OCI-M2 (cell line): ENCODE results near the gene GIN1.
A peak's percentile ranks its signal among the peaks of the same experiment; 100 is the strongest.
"Not testable (repeated sequence)": the region's sequence is repeated elsewhere in the genome, so short reads cannot be mapped to it uniquely, and the experiment has no call there.

ENCODE experiments used
- DNase-seq: peaks from one replicate; lab custom pipeline; 2025; ENCODE audit not compliant: unreplicated experiment; lab: John Stamatoyannopoulos, UW

Gene GIN1

GRCh38 chr5:103119765-103120606, at the start of gene GIN1, which contains the start of gene PPIP5K2:
Gene GIN1 (minus strand): TSS chr5:103120138. CDS start chr5:103108707, 11,431 bp downstream.
Gene PPIP5K2 (plus strand): TSS chr5:103120301. CDS start chr5:103129590, 9,289 bp downstream.
- peak; percentile 81 for DNase-seq

GRCh38 chr5:103166706-103167105, 46.8 kb upstream of the GIN1 start:
- no peak for DNase-seq

GRCh38 chr5:103151156-103151555, 31.2 kb upstream of the GIN1 start:
- no peak for DNase-seq

GRCh38 chr5:103148213-103148612, 28.3 kb upstream of the GIN1 start:
- no peak for DNase-seq

- DNase-seq: no peak
Measured at GRCh38 chr5:103145196-103145595, 25.3 kb upstream of the GIN1 start.

- not testable (repeated sequence) for DNase-seq
Measured at GRCh38 chr5:103142132-103142531, 22.2 kb upstream of the GIN1 start.

- DNase-seq: no peak
Measured at GRCh38 chr5:103139264-103139865, 19.4 kb upstream of the GIN1 start.

- DNase-seq: no peak
Measured at GRCh38 chr5:103138202-103138690, 18.3 kb upstream of the GIN1 start.

GRCh38 chr5:103135461-103135860, 15.5 kb upstream of the GIN1 start:
- DNase-seq: no peak

GRCh38 chr5:103133231-103133630, 13.3 kb upstream of the GIN1 start:
- no peak for DNase-seq

GRCh38 chr5:103132684-103133083, 12.7 kb upstream of the GIN1 start:
- DNase-seq: no peak

GRCh38 chr5:103128202-103128601, 8.3 kb upstream of the GIN1 start:
- DNase-seq: no peak

GRCh38 chr5:103127292-103127817, 7.4 kb upstream of the GIN1 start:
- DNase-seq: no peak

GRCh38 chr5:103126557-103126956, 6.6 kb upstream of the GIN1 start:
- DNase-seq: no peak

GRCh38 chr5:103122242-103122641, 2.3 kb upstream of the GIN1 start:
- DNase-seq: no peak

- no peak for DNase-seq
Measured at GRCh38 chr5:103120607-103121200, 766 bp upstream of the GIN1 start.

GRCh38 chr5:103119070-103119764, 721 bp downstream of the GIN1 start:
- DNase-seq: no peak

- no peak for DNase-seq
Measured at GRCh38 chr5:103117471-103117991, 2.4 kb downstream of the GIN1 start.

GRCh38 chr5:103114440-103114839, 5.5 kb downstream of the GIN1 start:
- no peak for DNase-seq

GRCh38 chr5:103112910-103113309, 7.0 kb downstream of the GIN1 start:
- DNase-seq: no peak

- DNase-seq: no peak
Measured at GRCh38 chr5:103111468-103111867, 8.5 kb downstream of the GIN1 start.
